Right renal cortex interstitium (tissue), 3 donors: ENCODE measurements around the gene ECSIT. TPM values are rescaled to one million over a fixed set of nuclear protein-coding genes. Genes with fewer than 3 reads are reported as not detected.

Source experiments
- DNase-seq, 3 donors: peaks; one replicate each; pipeline ENCODE4 v3.0.0-alpha.2; 2013; ENCODE audit warnings: low read depth in 3 of 3, low spot score in 2 of 3
- polyA plus RNA-seq, 3 donors: library from polyadenylated mRNA; unstranded; fragments of 120-200 nt; gene quantifications; one replicate each; pipeline ENCODE4 v1.2.1, GENCODE V29; 2013; ENCODE audit not compliant: insufficient read length in 3 of 3

The ECSIT gene
- polyA plus RNA-seq, 3 donors, result 36.5 to 40.4 (median 38.8) TPM

- DNase-seq, result no peak
Observed at GRCh38 chr19:11551603-11552235, 22.8 kb upstream of the ECSIT start.

GRCh38 chr19:11550265-11550664 lies 21.3 kb upstream of the ECSIT start:
- no peak for DNase-seq

GRCh38 chr19:11549386-11549953 lies 20.5 kb upstream of the ECSIT start:
- no peak for DNase-seq

GRCh38 chr19:11547929-11548700 lies 19.2 kb upstream of the ECSIT start:
- no peak for DNase-seq

- DNase-seq, result no peak
Observed at GRCh38 chr19:11541238-11541637, 12.3 kb upstream of the ECSIT start.

- no peak for DNase-seq
Observed at GRCh38 chr19:11540645-11541044, 11.7 kb upstream of the ECSIT start.

- no peak for DNase-seq
Observed at GRCh38 chr19:11539495-11540365, 10.8 kb upstream of the ECSIT start.

- no peak for DNase-seq
Observed at GRCh38 chr19:11538232-11539036, 9.5 kb upstream of the ECSIT start, which contains the start of gene CNN1. Gene CNN1, plus strand, starts transcription at chr19:11538851. Its CDS starts 77 bp downstream, at chr19:11538928.

- peak in 2 of 3 donors; percentile 68 to 69 for DNase-seq
Observed at GRCh38 chr19:11535792-11536595, 7.1 kb upstream of the ECSIT start.

- no peak for DNase-seq
Observed at GRCh38 chr19:11534948-11535347, 6.0 kb upstream of the ECSIT start.

GRCh38 chr19:11534538-11534937 lies 5.6 kb upstream of the ECSIT start:
- DNase-seq, result no peak

- no peak for DNase-seq
Observed at GRCh38 chr19:11530432-11530831, 1.5 kb upstream of the ECSIT start.

GRCh38 chr19:11519138-11519537 lies 9.8 kb downstream of the ECSIT start:
- no peak for DNase-seq

GRCh38 chr19:11513946-11514345 lies 15.0 kb downstream of the ECSIT start:
- no peak for DNase-seq

- DNase-seq, result no peak
Observed at GRCh38 chr19:11510444-11510843, 18.5 kb downstream of the ECSIT start.

- DNase-seq, result no peak
Observed at GRCh38 chr19:11507370-11508078, 21.4 kb downstream of the ECSIT start.

GRCh38 chr19:11506967-11507366 lies 22.0 kb downstream of the ECSIT start:
- no peak for DNase-seq

GRCh38 chr19:11506101-11506555 lies 22.8 kb downstream of the ECSIT start:
- no peak for DNase-seq
